NCI-H446 treated with DMSO at 0.1 percent for 48 hours (cell line): ENCODE results near the gene CIB2.
"Not testable (repeated sequence)": the region's sequence is repeated elsewhere in the genome, so short reads cannot be mapped to it uniquely, and the experiment has no call there.

ENCODE experiments used
- DNase-seq: peaks from one replicate; lab custom pipeline; 2025; lab: John Stamatoyannopoulos, UW

Gene CIB2

DNA sequence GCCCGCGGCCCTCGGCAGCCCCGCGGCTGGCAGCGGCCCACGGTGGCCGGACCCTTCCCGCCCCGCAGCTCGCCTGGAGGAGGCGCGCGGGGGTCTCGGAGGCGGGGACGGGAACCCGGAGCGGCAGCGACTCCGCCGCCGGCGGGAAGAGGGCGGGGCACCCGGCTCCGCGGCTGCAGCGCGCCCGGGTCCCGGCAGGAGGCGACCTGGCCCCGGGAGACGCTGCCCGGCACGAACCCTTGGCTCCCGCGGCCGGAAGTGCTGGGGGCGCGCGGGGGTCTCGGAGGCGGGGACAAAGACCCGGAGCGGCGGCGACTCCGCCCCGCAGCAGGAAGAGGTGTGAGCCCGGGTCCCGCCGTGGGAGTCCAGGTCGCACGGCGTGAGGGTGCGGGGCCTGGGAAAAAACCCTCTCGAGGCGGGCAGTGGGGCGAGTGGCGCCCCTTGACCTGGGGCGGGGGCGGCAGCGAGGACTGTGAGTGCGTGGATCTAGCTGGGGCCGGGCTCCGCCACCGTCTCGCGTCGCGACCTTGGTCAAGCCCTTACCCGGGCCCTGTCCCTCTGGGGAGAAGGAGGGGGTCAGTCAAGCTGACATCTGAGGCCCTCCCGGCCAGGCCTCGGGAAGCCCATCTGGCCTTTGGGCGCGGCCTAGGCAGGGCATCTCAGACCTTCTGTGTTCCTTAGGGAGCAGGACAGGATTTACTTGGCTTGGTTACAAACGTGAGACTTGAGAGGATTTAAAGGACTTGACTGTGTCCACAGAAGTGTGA lies at the start of gene CIB2:
TSS of gene CIB2 (minus strand) at position 151 of the 767 bp plus-strand sequence. CDS start 230 bp downstream, outside the sequence.
- peak; percentile 2 for DNase-seq

DNA sequence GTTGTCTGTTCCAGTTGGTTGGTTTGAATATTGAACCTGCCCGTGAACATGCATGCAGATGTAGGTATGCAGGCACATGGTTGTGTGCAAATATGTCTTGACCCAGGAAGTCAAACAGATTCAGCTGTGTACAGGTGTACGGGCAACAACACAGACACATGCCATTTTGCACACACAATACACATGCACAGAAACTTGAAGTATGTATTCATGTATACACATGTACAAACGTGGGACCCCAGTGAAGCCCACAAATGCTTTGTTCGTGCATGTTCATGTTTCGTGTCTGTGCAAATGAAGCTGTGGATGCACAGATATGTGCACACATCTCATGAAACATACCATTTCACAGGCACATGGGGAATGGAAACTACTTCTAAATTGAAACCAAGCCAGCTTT lies 48.7 kb upstream of the CIB2 start:
- no peak for DNase-seq

DNA sequence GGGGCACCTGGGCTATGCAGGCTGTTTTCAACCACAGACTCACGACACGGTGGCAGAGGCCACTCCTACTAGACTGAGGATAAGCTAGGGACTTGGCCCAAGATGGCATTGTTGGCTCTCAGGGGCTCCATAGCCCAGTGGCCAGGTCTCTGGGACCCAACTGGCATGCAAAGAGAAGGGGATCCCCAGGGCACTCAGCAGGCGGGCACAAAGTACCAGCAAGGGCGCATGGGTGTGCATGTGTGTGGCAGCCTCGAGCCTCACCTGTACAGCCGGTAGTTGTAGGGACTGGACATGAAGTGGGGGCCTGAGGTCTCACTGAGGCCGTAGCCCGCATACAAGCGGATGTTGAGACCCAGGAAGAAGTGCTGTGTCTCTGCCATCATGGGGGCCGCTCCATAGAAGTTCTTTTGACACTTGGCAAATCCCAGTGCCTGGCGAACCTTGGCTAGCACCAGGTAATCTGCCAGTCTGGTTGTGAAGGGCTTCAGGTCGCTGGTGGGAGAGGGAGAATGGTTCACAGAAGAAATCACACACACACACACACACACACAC lies 48.1 kb upstream of the CIB2 start:
- no peak for DNase-seq

DNA sequence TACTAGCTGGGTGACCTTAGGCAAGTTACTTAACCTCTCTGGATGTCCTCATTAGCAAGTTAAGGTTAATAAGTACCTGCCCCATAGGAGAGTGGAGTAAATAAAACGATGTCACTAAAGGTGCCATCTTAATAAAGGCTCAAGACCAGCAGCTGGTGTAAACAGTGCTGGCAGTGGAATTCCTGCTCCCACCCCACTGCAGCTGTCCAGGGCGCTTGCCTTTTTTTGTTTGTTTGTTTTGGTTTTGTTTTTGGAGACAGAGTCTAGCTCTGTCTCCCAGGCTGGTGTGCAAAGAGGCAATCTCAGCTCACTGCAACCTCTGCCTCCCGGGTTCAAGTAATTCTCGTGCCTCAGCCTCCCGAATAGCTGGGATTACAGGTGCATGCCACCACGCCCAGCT lies 46.8 kb upstream of the CIB2 start:
- DNase-seq: no peak

DNA sequence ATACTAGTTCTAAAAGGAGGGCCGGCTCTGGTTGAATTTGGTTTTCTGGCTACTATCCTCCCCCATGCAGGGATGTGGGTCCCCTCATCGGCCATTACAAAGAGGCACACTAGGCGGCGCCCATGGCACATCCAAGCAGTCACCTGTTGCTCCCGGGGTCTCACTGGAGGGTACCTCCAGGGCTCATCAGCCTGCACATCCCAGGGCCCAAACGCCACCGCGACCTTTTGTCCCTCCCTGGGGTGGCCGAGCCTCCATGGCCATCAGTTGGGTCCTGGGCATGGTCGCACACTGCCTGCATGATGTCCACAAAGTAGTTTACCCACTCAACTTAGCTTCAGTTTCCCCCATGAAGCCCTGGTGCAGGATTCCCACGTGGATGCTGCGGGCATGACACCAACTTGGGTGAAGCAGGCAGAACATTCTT lies 46.2 kb upstream of the CIB2 start:
- DNase-seq: no peak

DNA sequence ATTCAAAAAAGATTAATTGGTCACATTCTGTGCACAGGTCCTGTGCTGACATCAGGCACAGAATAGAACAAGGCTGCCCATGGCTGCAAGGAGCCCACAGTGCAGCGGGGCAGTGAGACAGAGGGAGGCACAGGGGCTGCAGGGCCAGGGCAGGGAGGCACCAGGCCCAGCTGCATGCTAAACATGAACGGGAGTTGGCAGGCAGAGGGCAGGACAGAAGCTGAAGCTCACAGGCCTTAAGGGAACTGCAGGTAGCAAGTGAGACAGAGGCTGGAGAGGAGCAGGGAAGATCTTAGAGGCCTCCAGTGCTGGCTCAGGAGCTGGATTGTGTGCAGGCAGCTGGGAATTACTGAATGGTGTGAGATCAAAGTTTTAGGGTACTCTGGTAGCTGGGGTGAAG lies 44.1 kb upstream of the CIB2 start:
- DNase-seq: no peak

DNA sequence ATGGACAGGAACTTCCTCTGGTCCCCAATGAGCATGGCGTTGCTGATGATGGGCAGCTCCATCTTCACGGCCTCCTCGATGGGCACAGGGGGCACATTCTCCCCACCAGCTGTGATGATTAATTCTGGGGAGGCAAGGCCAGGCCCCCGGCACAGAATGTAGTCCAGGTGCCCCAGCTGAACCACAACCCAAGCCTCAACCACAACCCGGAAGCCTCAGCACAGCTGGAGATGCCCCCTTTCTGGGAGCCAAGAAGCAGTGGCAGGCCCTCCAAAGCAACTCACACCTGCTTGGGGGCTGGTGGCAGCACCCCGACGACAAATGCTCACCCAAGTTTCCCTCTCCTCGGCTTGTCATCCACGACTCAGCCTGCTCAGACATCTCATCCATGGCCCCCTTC lies 43.2 kb upstream of the CIB2 start:
- no peak for DNase-seq

DNA sequence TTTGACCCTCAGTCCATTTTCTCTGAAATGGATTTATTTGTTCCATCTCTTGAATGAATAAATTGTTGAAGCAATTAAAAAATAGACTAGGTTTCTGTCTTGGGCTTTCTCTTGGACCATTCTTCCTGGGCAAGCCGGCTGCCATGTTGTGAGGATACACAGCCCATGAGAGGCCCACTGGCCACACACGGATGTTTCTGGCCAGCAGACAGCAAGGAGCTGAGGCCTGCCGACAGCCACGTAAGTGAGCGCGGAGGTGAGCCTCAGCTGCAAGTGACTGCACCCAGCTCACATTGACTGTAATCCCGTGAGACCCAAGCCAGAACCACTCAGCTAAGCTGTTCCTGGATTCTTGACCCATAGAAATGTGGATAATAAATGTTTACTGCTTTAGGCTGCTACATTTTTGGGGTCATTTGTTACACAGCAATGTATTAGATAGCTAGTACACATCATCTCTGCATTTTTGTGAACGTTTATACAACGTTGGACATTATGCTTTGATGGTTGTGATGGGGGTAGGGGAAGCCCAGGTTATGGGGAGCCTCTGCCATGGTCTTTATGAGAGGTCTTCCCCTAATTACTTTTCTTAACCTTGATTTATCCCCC lies 40.7 kb upstream of the CIB2 start:
- DNase-seq: no peak

DNA sequence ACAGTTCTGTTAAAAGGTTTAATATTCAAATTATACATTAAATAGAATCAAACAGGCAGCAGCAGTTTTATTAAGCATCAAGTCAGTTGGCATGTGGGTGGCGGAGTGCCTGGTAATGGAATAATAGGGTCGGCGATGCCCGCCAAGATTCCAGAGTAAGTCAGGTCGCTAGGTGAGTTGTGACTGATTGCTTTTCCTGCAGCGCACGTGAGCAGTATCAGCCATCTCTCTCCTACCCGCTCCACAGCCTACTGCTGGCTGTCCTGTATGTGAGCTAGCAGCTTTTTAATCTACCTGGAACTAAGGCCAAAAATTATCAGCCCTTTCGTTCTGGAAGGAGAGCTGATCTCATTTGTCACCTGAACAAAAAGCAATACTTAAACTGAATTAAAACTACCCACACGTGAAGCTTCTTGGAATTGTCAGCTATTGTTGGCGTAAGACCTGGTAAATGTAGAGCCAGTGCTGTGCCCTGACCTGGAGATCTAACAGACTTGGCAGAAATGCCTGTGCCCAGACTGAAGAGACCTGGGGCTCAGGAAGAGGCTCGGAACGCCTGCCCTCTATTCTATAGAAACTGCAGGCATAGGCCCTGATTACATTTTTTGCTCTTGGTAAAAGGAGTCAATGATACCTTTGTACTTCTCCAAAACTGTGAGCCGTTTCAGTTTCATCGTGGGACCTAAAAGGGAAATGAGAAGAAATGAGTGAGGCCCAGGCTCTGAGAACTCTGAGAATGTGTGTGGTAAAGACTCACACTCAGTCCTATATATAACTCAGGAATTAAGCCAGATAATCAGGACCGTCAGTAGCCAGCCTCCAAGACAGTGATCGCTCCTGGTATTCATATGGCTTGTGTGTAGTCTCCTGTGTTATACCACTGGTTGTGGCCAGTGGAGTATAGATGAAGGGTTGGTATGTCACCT lies 39.9 kb upstream of the CIB2 start:
- no peak for DNase-seq

DNA sequence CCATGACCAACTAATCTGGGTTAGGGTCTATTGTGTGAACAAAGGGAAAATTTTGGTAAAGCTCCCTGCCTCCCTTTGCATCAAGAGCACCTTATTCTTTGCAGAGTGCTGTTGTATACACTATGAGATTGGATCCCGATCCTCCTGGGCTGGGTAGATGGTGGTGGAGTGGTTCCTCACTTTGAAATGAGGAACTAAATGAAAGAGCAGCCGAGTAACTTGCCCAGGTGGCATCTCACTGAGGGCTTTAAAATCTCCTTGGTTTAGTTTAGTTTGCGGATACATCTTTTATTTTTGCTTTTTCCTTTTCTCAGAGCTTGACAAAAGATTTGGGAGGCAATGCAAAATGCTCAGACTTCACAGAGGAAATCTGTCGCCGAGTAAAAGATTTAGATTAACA lies 37.4 kb upstream of the CIB2 start:
- DNase-seq: no peak

DNA sequence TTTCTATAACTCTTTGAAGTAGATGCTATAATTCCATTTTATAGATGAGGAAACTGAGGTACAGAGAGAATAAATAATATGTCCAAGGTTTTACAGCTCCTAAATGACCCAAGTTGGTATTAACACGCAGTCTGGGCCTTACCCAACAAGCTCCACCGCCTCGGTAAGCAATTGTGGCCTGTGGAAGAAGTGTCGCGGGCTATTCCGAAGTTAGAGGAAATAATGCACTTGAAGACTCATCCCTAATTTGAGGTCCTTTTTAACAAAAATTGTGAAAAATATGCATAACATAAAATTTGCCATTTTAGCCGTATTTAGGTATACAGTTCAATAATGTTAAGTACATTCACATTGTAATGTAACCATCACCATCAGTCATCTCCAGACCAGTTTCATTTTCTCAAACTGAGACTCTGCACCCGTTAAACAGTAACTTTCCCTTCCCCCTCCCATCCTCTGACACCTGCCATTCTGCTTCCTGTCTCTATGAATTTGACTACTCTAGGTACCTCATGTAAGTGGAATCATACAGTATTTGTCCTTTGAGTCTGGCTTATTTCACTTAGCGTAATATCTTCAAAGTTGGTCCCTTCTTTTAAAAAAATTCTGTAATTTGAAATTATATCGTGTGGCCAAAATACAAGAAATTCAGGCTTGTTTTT lies 36.1 kb upstream of the CIB2 start:
- no peak for DNase-seq

DNA sequence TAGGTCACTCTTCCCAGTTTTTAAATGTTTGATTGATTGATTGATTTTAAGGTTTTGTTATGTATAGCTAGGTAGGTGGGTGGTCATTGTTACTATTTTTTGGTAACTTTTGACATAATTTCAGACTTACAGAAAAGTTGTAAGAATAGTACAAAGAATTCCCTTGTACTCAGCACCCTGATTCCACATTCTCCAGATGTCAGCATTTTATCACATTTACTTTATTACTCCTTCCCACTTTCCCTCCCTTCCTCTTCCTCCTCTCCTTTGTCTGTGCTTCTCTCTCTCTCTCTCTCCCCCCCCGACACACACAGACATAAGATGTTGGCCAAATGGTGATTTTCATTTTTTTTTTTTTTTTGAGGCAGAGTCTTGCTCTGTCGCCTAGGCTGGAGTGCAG lies 32.8 kb upstream of the CIB2 start:
- DNase-seq: no peak

DNA sequence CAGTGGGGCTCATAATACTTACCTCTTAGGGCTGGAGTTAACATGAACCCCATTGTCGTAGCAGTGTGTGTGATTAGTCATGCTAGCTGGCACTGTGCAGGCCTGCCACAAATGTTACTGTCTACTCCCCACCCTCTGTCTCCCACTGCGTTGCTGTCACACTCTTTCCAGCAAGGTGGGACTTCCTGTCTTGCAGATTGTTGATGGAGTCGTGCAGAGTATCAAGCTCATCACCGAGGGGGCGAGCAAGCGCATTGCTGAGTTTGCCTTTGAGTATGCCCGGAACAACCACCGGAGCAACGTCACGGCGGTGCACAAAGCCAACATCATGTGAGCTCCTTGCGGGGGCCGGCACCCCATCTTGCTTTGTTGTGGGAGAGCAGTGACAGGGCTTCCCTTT lies 30.8 kb upstream of the CIB2 start:
- no peak for DNase-seq

DNA sequence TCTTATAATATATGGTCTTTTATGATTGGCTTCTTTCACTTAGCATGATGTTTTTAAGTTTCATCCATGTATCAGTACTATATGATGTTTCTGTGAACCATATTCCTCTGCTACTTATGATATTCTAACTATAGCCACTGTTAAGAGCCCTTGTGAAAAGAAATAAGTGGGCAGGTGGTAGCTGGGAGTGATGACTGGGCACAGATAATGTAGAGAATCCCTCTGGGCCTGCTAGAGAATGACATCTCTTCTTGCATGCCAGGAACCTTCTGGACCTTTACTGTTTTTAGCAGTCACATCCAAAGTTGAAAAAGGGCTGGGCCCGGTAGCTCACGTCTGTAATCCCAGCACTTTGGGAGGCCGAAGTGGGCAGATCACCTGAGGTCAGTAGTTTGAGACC lies 28.1 kb upstream of the CIB2 start:
- DNase-seq: no peak

DNA sequence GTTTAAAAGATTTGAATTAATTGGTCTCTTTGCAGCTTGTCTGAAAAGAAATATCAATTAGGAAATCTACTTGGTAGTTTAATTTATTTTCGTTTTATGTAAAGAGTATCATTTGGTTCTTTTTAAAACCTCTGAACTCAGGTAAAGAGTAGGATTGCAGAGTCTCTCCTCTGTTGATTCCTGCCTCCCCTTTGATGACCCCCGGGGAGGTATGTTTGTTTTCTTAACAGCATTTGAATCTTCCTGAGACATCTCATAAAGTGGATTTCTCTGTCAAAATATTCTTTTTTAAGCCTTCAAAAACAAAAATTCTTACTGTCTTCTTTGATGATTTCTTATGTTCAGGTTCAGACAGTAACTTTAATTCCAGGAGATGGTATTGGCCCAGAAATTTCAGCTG lies 26.0 kb upstream of the CIB2 start:
- no peak for DNase-seq

DNA sequence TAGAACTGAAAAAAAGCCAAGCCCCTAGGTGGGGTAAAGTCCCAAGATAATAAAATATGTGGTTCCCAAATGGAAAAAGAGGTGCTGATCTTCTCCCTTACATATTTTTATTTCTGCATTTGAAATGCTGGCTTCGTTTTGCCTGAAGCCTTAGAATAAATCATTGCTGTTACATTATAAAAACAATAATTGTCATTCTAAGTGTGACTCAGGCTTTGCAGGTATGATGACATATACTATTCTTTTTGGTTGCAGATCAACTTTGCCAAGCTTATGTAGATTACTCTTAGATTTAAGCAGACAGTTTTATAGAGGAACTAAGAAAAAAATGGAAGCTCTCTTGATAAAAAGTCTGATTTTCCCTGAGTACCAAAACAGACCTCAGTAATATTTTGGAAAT lies 25.4 kb upstream of the CIB2 start:
- DNase-seq: no peak

DNA sequence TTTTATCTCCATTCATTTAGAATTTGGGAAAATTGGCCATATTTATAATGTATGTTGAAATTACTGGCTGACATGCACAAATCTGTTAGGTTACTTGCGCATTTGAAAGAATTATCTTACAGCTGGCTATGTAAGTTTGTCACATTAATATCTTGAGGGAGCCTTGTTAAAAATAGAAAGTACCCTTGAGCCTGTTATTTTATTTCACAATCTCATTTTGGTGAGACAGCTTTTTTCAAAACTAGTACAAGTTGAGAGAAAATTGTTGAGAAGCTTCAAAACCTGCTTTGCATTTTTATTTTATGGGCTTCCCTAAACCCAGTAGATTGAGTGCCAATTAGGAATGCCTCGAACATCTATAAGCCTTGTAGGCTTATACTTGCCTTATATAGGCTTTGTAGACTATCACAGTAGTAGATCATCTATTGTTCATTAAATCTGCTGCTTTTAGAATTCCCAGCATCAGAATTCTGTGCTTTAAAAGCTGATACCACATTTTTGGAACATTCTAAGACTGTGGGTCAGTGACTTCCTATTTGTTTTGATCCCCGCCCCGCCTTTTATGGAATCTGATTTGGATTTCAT lies 24.2 kb upstream of the CIB2 start:
- DNase-seq: no peak

DNA sequence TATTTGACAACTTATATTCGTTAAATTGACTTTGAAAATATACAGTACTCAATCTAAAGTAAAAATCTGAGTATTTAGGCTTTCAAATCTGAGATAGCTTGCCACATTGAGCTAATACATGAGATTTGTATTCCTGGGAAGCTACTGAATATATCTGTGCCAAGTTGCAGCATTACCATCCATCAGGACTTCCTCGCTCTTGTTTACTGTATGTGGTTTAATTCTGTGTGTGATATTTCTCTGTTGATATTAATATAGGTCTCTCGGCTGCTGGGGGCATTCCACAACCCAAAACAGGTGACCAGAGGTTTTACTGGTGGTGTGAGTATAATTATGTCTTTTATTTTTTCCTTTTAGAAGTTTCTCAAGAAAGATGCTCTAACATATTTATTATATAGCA lies 23.7 kb upstream of the CIB2 start:
- no peak for DNase-seq

DNA sequence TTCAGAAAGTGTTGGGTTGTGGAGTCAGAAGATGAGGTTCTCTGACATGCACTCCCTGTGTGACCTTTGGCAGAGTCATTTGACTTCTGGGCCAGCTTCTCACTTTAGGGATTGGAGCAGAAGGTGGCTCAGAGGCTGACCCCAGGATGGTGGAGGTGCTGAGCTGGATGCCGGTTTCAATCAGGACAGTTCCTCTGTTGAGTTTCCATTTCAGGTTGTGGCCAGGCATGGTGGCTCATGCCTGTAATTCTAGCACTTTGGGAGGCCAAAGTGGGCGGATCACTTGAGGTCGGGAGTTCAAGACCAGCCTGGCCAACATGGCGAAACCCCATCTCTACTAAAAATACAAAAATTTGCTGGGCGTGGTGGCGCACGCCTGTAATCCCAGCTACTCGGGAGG lies 19.8 kb upstream of the CIB2 start:
- not testable (repeated sequence) for DNase-seq

DNA sequence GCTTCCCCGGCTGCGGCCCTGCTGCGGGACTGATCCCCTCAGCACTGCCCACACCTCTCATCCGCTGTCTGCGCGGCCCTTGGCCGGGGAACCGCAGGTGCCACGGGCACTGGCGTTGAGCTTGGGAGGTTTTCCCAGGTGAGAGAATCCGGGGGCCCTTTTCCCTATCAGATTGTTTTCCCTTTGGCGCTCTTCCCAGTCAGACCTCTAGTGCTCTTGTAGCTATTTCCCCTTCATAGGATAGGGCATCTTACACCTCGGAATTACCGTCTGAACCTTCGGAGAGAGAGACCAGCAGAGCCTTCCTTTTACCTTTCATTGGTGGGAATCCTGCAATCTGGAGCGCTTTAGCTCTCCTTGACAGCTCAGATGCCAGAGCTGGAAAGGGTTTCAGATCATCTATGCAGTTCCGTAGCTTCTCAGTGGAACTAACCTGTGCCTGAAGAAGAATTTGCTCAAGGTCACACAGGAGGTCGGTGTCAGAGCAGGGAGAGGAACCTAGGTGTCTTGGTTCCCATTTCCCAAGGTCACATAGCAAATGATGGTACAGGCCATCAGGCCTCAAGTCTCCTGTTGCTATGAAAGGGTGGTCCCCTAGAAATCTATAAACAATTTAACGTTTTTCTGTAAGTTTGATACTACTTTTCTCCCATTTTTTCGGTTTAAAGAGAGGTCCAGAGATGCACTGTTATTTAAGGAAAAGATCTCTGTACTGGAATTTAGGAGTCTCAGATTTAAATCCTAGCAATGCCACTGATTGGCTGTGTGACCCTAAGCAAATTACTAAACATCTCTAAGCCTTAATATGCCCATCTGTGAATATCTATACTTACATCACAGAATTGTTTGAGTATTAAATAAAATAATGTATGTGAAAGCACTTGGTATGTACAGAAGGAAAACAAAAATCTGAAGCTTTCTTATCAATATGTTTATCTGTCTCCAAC lies 18.8 kb upstream of the CIB2 start:
- DNase-seq: no peak
